ENCODE data around the gene STX3.

GRCh38 chr11:59758401-59759037 lies 3.3 kb downstream of the STX3 start:
- TF ChIP-seq, protein P1, sequence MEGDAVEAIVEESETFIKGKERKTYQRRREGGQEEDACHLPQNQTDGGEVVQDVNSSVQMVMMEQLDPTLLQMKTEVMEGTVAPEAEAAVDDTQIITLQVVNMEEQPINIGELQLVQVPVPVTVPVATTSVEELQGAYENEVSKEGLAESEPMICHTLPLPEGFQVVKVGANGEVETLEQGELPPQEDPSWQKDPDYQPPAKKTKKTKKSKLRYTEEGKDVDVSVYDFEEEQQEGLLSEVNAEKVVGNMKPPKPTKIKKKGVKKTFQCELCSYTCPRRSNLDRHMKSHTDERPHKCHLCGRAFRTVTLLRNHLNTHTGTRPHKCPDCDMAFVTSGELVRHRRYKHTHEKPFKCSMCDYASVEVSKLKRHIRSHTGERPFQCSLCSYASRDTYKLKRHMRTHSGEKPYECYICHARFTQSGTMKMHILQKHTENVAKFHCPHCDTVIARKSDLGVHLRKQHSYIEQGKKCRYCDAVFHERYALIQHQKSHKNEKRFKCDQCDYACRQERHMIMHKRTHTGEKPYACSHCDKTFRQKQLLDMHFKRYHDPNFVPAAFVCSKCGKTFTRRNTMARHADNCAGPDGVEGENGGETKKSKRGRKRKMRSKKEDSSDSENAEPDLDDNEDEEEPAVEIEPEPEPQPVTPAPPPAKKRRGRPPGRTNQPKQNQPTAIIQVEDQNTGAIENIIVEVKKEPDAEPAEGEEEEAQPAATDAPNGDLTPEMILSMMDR (IDR thresholded peaks at IDR 0.05) = no peak
- TF ChIP-seq POLR2A (IDR thresholded peaks at IDR 0.05) (no peak), POLR2AphosphoS5 (IDR thresholded peaks at IDR 0.05) (no peak), EP300 (IDR thresholded peaks at IDR 0.05) (no peak)

All from stomach (tissue), 4 donors.